HPDE6-E6E7 (cell line): ENCODE results near the gene NFATC1.
A peak's percentile ranks its signal among the peaks of the same experiment; 100 is the strongest.

Source experiments
- DNase-seq: peaks from one replicate; pipeline ENCODE4 v3.0.0; 2011; ENCODE audit warnings: missing footprints; ENCODE audit errors: extremely low spot score

NFATC1 gene

DNA sequence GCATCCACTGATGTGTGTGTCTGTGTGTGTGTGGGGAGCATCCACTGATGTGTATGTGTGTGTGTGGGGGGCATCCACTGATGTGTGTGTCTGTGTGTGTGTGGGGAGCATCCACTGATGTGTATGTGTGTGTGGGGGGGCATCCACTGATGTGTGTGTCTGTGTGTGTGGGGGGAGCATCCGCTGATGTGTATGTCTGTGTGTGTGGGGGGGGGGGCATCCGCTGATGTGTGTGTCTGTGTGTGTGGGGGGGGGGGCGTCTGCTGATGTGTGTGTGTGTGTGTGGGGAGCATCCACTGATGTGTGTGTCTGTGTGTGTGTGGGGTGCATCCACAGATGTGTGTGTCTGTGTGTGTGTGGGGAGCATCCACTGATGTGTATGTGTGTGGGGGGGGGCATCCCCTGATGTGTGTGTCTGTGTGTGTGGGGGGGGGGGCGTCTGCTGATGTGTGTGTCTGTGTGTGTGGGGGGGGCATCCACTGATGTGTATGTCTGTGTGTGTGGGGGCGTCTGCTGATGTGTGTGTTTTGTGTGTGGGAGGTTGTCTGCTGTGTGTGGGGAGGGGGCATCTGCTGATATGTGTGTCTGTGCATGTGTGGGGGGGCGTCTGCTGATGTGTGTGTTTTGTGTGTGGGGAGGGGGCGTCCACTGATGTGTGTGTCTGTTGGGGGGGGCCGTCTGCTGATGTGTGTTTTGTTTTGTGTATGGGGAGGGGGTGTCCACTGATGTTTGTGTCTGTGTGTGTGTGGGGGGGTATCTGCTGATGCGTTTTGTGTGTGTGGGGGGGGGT lies 125.9 kb downstream of the NFATC1 start:
- no peak for DNase-seq

- DNase-seq, result no peak
Measured at GRCh38 chr18:79522451-79523205, 126.9 kb downstream of the NFATC1 start.

DNA sequence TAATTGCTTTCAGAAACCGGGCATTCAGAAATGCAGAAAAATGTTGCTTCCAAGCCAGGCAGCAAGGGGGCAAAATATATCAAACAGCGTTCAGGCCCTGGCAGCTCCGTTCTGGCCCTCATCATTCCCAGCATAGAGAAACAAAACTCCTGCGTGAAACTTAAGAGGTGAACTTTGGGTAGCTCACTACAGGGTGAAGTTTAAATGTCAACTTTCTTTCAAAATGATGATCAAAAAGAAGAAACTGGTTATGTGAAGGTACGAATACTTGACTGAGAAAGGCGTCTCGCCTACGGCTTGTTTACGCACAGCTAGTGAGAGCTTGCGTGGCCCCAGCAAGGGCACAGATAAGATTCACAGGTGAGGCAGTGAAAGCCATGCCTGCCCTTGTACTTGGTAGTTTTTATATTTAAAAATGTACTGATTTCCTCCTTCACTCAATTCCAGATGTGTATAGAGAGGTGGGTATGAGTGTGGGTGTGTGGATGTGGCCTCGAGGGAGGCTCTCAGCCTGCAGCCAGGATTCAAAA lies 127.5 kb downstream of the NFATC1 start:
- no peak for DNase-seq

DNA sequence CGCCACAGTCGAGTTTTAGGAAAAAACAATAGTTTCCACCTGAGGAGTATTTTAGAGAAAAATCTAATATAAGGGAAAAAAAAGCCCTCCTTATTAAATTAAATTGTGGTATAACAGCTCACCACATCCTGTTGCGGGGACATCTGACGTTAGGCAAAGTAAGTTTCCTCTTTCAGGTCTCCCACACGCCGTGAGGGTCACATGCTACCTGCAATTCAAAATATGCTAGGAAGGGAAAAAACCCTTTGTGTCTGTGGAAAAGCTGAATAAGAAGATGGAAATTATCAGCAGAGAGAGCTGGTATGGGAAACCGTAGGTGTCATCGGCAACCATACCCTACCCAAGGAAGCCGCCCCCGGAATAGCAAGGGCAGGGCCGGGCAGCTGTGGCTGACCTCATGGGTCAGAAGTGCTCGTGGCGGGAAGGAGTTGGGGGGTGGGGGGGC lies 128.0 kb downstream of the NFATC1 start:
- DNase-seq, result no peak

- DNase-seq, result no peak
Measured at GRCh38 chr18:79524181-79525078, 128.7 kb downstream of the NFATC1 start.

DNA sequence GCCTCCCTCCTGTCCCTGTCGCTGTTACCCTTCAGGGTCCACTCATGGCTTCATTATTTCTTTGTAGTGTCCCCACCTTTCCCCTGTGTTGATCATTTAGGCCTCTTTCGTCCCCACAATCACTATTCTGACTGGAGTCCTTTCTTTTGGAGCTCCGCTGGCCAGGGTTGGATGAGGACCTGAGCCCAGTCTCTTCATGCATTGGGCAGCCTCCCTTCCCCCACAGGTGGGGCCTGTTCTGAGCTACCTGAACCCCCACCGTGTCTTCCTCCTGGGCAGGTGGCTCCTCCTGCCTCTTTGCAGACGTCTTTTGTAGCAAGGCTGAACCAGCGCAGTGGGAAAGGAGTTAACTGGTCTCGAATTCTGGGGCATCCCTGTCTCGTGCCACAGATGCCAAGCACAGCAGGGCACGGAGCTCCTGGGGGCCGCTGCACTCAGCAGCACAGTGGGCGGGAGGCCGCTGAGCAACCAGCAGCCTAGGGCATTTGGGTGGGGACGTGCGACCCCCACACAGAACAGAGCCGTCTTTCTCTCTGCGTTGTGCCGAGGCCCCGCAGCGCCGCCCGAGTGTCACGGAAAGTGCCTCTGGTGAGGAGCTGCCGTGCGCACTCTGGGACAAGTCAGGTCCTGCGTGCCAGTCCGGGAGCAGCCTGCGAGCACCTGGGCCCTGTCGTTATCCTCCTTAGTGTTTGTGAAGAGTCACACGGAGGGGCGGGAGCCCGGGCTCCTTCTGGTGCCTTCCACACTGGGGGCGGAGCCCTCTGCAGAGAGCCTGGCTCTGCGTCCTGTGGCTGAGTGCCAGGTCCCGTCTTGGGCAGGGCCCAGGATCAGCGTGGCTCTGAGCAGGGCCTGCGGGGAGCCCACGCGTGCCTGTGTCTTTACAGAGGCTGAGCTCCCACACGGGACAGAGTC lies 130.1 kb downstream of the NFATC1 start:
- no peak for DNase-seq

DNA sequence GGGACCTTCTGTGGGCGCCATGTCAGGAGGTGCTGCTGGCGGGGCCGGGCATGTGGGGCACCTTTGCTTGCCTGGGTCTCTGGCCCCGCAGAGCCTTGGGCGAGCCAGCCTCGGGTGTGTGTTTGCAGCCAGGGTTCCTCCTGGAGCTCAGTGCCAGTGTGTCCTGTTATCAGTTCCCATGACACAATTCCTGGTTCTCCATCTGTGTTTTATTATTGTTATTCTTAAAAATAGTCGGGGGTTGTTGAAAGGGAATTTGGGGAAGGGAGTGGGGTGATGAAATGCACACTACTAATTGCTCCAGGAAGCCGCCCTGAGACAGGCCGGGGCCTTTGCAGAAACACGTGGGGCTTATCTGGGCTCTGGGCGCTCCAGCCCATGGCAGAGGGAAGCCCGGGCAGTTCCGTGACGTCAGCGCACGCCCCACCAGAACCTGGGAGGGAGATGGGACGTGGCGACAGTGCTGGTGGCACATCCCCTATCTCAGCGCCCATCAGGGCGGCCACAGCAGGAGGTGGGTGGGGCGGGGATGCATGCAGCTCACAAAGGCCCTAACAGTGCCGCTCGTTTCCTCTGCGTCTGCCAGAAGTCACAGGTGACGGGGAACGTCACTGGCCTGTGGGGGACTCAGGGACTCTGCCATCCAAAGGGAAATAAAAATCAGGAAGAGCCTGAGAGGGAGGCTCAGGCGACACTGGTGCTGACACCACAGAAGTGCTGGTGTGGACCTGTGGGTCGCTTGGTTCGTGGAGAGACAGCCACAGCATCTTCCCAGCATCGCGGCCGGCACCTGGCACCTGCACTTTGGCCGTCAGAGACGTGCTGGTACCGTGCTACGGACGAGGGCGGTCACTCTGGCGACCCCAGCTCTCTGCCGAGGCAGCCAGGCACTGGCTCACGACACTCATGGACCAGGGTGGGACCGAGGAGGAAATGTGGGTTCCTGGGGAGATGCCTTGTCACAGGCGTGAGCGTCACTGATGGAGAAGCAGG lies 131.0 kb downstream of the NFATC1 start:
- no peak for DNase-seq

- no peak for DNase-seq
Measured at GRCh38 chr18:79527656-79528315, 132.1 kb downstream of the NFATC1 start.

DNA sequence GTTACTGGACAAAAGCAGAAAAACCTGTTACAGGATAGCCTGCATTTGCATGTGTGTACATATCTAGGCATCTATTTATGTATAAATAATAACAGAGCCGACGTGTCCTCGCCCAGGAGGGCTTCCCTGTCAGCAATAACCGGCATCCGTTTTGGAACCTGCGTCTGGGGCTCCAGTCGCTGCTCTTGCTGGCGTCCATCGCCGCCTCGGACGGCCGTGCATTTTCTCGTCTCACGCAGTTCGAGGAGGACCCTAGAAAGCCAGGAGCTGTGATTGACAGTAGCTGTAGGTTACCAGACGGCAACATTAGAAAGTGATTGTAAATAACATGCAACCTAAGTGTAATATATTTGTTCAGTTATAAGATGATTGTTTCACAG lies 132.6 kb downstream of the NFATC1 start:
- no peak for DNase-seq

DNA sequence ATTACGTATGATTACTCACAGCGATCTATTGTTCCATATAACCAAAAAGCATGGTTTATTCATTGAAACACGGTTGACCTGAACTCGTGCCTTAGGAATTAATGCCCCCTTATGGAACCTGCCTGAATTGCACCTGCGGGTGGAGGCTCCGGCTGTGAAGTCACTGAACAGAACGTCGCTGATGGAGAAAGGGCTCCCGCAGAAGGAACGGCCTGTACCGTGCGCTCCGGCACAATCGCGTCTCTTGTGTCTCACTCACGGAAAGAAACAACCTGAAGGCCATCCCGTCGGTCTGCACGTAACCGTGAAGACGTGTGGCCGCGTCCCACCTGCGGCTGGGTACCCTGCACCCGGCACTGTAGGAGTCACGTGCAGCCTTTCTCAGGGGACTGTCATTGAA lies 133.1 kb downstream of the NFATC1 start:
- DNase-seq, result peak; percentile 37

GRCh38 chr18:79529296-79529695 lies 133.6 kb downstream of the NFATC1 start:
- DNase-seq, result no peak

DNA sequence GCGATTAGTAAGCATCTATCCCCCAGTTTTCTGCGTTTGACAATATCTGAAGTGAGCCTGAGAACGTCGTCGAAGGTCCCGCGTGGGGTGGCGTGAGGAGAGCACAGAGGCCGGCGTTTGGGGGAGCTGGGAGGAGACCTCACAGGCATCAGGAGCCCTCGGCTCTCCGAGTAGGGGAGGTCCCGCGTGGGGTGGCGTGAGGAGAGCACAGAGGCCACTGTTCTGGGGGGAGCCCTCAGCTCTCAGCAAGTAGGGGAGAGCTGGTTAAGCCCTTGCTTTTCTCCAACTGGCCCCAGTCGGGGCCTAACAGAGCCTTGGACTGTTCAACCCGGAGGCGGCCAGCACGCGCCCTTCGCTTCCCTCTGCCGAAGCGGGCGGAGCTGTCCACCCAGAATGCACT lies 134.3 kb downstream of the NFATC1 start:
- DNase-seq, result no peak

DNA sequence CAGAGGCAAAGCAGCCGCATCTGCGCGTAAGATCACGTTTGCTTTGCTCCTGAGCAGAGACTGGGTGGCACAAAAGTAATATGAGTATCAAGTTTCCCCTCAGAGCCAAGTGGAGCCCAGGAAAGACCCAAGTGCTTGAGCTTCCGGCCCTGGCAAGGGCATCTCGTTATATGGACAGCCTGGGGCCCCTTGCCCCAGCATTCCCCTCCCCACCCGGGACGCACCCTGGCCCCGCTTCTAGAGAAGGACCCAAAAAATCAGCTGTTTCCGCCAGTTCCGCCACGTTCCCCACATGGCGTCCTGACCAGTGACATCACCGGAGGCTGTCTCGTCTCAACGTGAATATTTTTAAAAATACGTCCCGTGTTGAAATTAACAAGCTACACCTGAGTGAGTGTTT lies 135.1 kb downstream of the NFATC1 start:
- no peak for DNase-seq

- DNase-seq, result no peak
Measured at GRCh38 chr18:79531386-79531785, 135.7 kb downstream of the NFATC1 start.

GRCh38 chr18:79531926-79532312 lies 136.2 kb downstream of the NFATC1 start:
- no peak for DNase-seq

DNA sequence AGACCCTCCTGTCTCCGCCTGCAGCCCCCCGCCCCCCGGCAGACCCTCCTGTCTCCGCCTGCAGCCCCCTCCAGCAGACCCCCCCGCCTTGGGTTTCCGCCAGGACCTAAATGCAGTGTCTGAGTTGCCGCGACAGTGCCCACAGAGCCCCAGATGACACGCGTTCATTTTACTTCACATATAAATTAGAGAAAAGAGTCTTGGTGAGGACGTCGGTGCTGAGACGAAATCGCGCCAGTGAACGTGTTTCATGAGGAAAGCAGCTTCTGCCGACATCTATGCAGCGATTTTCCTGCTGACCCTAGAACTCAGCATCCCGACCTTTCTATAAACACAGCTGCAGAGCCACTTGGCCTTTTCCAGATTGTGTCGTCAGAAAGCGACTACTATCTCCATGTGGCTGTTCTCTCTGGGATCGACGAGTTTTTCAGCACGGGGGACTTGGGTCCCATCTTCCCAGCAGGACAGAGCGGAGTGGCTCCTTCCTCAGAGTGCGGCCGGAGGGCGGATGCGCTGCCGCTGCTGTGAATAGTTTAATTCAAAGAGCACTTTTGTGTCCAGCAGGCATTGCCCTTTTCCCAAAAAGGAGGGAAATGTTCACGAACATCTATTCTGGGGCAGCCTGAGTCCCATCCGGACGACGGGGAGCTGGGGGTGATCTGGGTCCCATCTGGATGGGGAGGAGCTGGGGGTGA lies 136.7 kb downstream of the NFATC1 start:
- DNase-seq, result no peak

GRCh38 chr18:79533146-79533545 lies 137.4 kb downstream of the NFATC1 start:
- no peak for DNase-seq

- no peak for DNase-seq
Measured at GRCh38 chr18:79533591-79533990, 137.9 kb downstream of the NFATC1 start.
